HCT116 (cell line): ENCODE results near the gene BPIFA1. TPM values are rescaled to one million over a fixed set of nuclear protein-coding genes. Genes with fewer than 3 reads are reported as not detected.

ENCODE experiments used
- ATAC-seq: fragments of 200-7000 bp; cut with Tn5 transposase; 2 replicates; pipeline ENCODE4 v1.9.1; 2020; ENCODE audit warnings: mild to moderate bottlenecking, moderate library complexity
- BruUV-seq: library from RNA; stranded (reverse); fragments of 400-500 nt; replicated peaks from 2 replicates; lab custom pipeline; 2021; lab: Mats Ljungman, UMichigan
- CTCF ChIA-PET: fragments of 300-600 bp; sonication (Branson Sonifier 250); formaldehyde crosslinking; loops from one replicate; lab custom pipeline; 2021; ENCODE audit warnings: antibody characterized with exemption; lab: Charles Lee
- POLR2A ChIA-PET: fragments of 300-600, 350-600 bp; sonication (Branson Sonifier 250); formaldehyde crosslinking; loops from one replicate; lab custom pipeline; 2021; ENCODE audit warnings: antibody characterized with exemption; lab: Charles Lee
- RAD21 ChIA-PET, 2 experiments: fragments of 300-600 bp; sonication (Branson Sonifier 250); formaldehyde crosslinking; loops; one replicate each; lab custom pipeline; 2023; ENCODE audit warnings: low total read pairs in 2 of 2; ENCODE audit not compliant: uncharacterized antibody in 2 of 2, unreplicated experiment in 2 of 2, low non-redundant PET in 1 of 2; lab: Charles Lee
- DNase-seq: peaks from one replicate; pipeline ENCODE4 v3.0.0-alpha.2; 2010; ENCODE audit warnings: low read depth, low spot score
- H2AFZ ChIP-seq: fragments of 200-600 bp; shearing (Covaris generic), sonication (generic); 2 replicates; pipeline ENCODE4 v1.6.1; 2017; ENCODE audit warnings: low read depth, mixed run types, mixed read lengths, antibody characterized with exemption, low read length; ENCODE audit not compliant: poor library complexity, severe bottlenecking
- H3K27ac ChIP-seq: 2 replicates; pipeline ENCODE4 v1.5.1; 2012; ENCODE audit warnings: low read depth, low read length
- H3K27me3 ChIP-seq: fragments of 200-600 bp; sonication (generic); 2 replicates; pipeline ENCODE4 v1.6.1; 2016; ENCODE audit warnings: mixed run types, low read length, mixed read lengths; ENCODE audit not compliant: insufficient read depth
- H3K36me3 ChIP-seq, 2 experiments: fragments of 200-500 bp in 1 of 2; fragments of 200-600 bp in 1 of 2; sonication (Bioruptor generic) in 1 of 2; sonication (generic) in 1 of 2; 2 replicates each; pipeline versions ENCODE4 v1.5.1 to v1.6.1; 2014 to 2016; ENCODE audit warnings: low read length in 2 of 2, inconsistent platforms in 1 of 2, mixed read lengths in 1 of 2, mixed run types in 1 of 2; ENCODE audit not compliant: insufficient read depth in 2 of 2, control insufficient read depth in 1 of 2
- H3K4me1 ChIP-seq, 2 experiments: fragments of 200-600 bp in 1 of 2; sonication (generic) in 1 of 2; 2 replicates each; pipeline versions ENCODE4 v1.5.1 to v1.6.1; 2012 to 2017; ENCODE audit warnings: low read length in 2 of 2, inconsistent platforms in 1 of 2, mild to moderate bottlenecking in 1 of 2, mixed read lengths in 1 of 2, mixed run types in 1 of 2, moderate library complexity in 1 of 2; ENCODE audit not compliant: insufficient read depth in 2 of 2, control insufficient read depth in 1 of 2
- H3K4me2 ChIP-seq: fragments of 200-600 bp; sonication (generic); 2 replicates; pipeline ENCODE4 v1.6.1; 2017; ENCODE audit warnings: mixed run types, low read length, mixed read lengths
- H3K4me3 ChIP-seq, 2 experiments: fragments of 200-600 bp in 1 of 2; sonication (generic) in 1 of 2; replicated peaks in 1 of 2; 2 replicates each; pipeline ENCODE4 v1.5.1; 2011 to 2016; ENCODE audit warnings: low read length in 2 of 2, control low read depth in 1 of 2, low read depth in 1 of 2, mild to moderate bottlenecking in 1 of 2, mixed read lengths in 1 of 2, mixed run types in 1 of 2
- H3K79me2 ChIP-seq: fragments of 200-600 bp; sonication (generic); 2 replicates; pipeline ENCODE4 v1.6.1; 2017; ENCODE audit warnings: mild to moderate bottlenecking, mixed run types, low read length, moderate library complexity, mixed read lengths; ENCODE audit not compliant: insufficient read depth
- H3K9ac ChIP-seq: fragments of 200-600 bp; sonication (generic); 2 replicates; pipeline ENCODE4 v1.6.1; 2016; ENCODE audit warnings: low read length, mixed read lengths
- H3K9me2 ChIP-seq: fragments of 200-600 bp; sonication (generic), shearing (Covaris generic); 2 replicates; pipeline ENCODE4 v1.6.1; 2017; ENCODE audit warnings: mixed run types, mild to moderate bottlenecking, moderate library complexity; ENCODE audit not compliant: insufficient read depth
- H3K9me3 ChIP-seq, 2 experiments: fragments of 200-500 bp in 1 of 2; fragments of 200-600 bp in 1 of 2; sonication (Bioruptor generic) in 1 of 2; sonication (generic) in 1 of 2; 2 replicates each; pipeline ENCODE4 v1.6.1; 2014 to 2017; ENCODE audit warnings: low read length in 2 of 2, mixed read lengths in 2 of 2, inconsistent platforms in 1 of 2, low read depth in 1 of 2, mild to moderate bottlenecking in 1 of 2, mixed run types in 1 of 2, moderate library complexity in 1 of 2; ENCODE audit not compliant: control insufficient read depth in 1 of 2, insufficient read depth in 1 of 2
- H4K20me1 ChIP-seq: fragments of 200-600 bp; sonication (generic), shearing (Covaris generic); 2 replicates; pipeline ENCODE4 v1.6.1; 2017; ENCODE audit warnings: mixed run types, mild to moderate bottlenecking, moderate library complexity; ENCODE audit not compliant: insufficient read depth
- CBX3 ChIP-seq: IDR thresholded peaks from 2 replicates; pipeline ENCODE4 v1.6.1; 2012; ENCODE audit warnings: low read depth
- CEBPB ChIP-seq: IDR thresholded peaks from 2 replicates; pipeline ENCODE4 v1.6.1; 2012; ENCODE audit warnings: low read depth
- CTCF ChIP-seq, 3 experiments: fragments of 200-600 bp in 1 of 3; sonication (generic) in 1 of 3; IDR thresholded peaks in 2 of 3; conservative IDR thresholded peaks in 1 of 3; 2 replicates each; pipeline ENCODE4 v1.5.1; 2012 to 2017; ENCODE audit warnings: low read depth in 2 of 3, low read length in 2 of 3, antibody characterized with exemption in 1 of 3, borderline replicate concordance in 1 of 3, control low read depth in 1 of 3, mild to moderate bottlenecking in 1 of 3, mixed read lengths in 1 of 3, mixed run types in 1 of 3, moderate library complexity in 1 of 3; ENCODE audit not compliant: insufficient read depth in 1 of 3
- EGR1 ChIP-seq: IDR thresholded peaks from 2 replicates; pipeline ENCODE4 v1.6.1; 2012; ENCODE audit warnings: low read depth
- EZH2 ChIP-seq: fragments of 200-600 bp; sonication (generic); IDR thresholded peaks from 2 replicates; pipeline ENCODE4 v1.6.1; 2017; ENCODE audit warnings: antibody characterized with exemption, mixed run types
- FOSL1 ChIP-seq: IDR thresholded peaks from 2 replicates; pipeline ENCODE4 v1.6.1; 2012; ENCODE audit warnings: low read depth
- MAX ChIP-seq: IDR thresholded peaks from 2 replicates; pipeline ENCODE4 v1.6.1; 2012
- SRF ChIP-seq: IDR thresholded peaks from 2 replicates; pipeline ENCODE4 v1.6.1; 2012; ENCODE audit warnings: low read depth
- YY1 ChIP-seq: IDR thresholded peaks from 2 replicates; pipeline ENCODE4 v1.6.1; 2011; ENCODE audit warnings: low read length, low read depth, moderate library complexity, mild to moderate bottlenecking; ENCODE audit not compliant: insufficient replicate concordance; ENCODE audit errors: extremely low read depth
- ZNF274 ChIP-seq: fragments of 200-500 bp; sonication (Bioruptor generic); IDR thresholded peaks from 2 replicates; pipeline ENCODE4 v1.6.1; 2014; ENCODE audit warnings: mild to moderate bottlenecking, low read depth, low read length, inconsistent platforms
- intact Hi-C: fragments of 100-400 bp; cut with micrococcal nuclease; formaldehyde crosslinking; loops from 2 replicates; pipeline ENCODE4 v1.10.0; 2022
- total RNA-seq: library from RNA; stranded (reverse); gene quantifications from one replicate; pipeline ENCODE4 v1.2.1, GENCODE V29; 2021; ENCODE audit not compliant: unreplicated experiment
- TF ChIP-seq, protein P1 (sequence below): IDR thresholded peaks from 2 replicates; pipeline ENCODE4 v1.6.1; 2012

The BPIFA1 gene
- total RNA-seq, 1 experiment from 2014 or later = not detected

- H3K27me3 ChIP-seq = peaks cover 46% of the 10 kb centered on the region
- DNase-seq = no peak
- intact Hi-C loops = no loop called here
Observed at GRCh38 chr20:33237989-33238388, 2.2 kb downstream of the BPIFA1 start.

More at GRCh38 chr20:33237989-33238388, 2.2 kb downstream of the BPIFA1 start:
- BruUV-seq = no TSS peak
- Histone ChIP-seq H2AFZ (no peak overlapping the region), H3K4me3 (no peak overlapping the region), H3K9me3 (no peaks in the 10 kb centered on the region), H3K9ac (no peak overlapping the region), H3K27ac (no peak overlapping the region), H3K4me2 (no peak overlapping the region), H3K9me2 (no peaks in the 10 kb centered on the region), H3K36me3 (no peaks in the 10 kb centered on the region), H3K79me2 (no peaks in the 10 kb centered on the region), H3K4me1 (no peaks in the 10 kb centered on the region), H4K20me1 (no peaks in the 10 kb centered on the region)
- ChIA-PET POLR2A (no interaction called here), CTCF (no interaction called here), RAD21 (no interaction called here)
- ATAC-seq = no peak
- TF ChIP-seq CBX3 (no peak), EZH2 (no peak), SRF (no peak), YY1 (no peak), FOSL1 (no peak), EGR1 (no peak), ZNF274 (no peak), CEBPB (no peak), CTCF (IDR thresholded peaks at IDR 0.05 in 2 of 3, conservative IDR thresholded peaks at IDR 0.05 in 1 of 3; ENCODE audit: borderline replicate concordance in 1 of 3, insufficient read depth in 1 of 3, low read depth in 2 of 3, low read length in 2 of 3) (no peak), MAX (no peak)
- TF ChIP-seq, protein P1, sequence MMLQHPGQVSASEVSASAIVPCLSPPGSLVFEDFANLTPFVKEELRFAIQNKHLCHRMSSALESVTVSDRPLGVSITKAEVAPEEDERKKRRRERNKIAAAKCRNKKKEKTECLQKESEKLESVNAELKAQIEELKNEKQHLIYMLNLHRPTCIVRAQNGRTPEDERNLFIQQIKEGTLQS = no peak
